ENCODE results near the gene UQCRQ. TPM values are rescaled to one million over a fixed set of nuclear protein-coding genes. Genes with fewer than 3 reads are reported as not detected.

The UQCRQ gene
- total RNA-seq, 1 donor from 2014 or later, result 558 TPM

GRCh38 chr5:132909702-132910101, 43.3 kb downstream of the UQCRQ start:
- DNase-seq (ENCODE audit: low spot score), result no peak

- DNase-seq (ENCODE audit: low spot score), result no peak
Observed at GRCh38 chr5:132915681-132916080, 49.2 kb downstream of the UQCRQ start.

DNA sequence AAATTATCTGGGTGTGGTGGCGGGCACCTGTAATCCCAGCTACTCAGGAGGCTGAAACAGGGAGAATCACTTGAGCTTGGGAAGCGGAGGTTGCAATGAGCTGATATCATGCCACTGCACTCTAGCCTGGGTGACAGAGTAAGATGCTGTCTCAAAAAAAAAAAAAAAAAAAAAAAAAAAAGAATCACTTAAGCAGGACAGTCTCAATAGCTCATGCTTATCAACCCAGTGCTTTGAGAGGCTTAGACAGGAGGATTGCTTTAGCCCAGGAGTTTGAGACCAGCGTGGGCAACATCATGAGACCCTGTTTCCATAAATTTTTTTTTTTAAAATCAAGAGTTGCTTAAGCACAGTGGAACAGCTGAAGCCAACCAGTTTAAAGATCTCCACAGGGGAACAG, 49.6 kb downstream of the UQCRQ start:
- DNase-seq (ENCODE audit: low spot score), result no peak

Other genes with a start within 250 kb of the UQCRQ start
- gene IL13, start 208.5 kb upstream of the UQCRQ start, total RNA-seq, result not detected
- not detected for gene IL4, start 192.7 kb upstream of the UQCRQ start, total RNA-seq
- gene KIF3A, start 129.1 kb upstream of the UQCRQ start, total RNA-seq, result 19.9 TPM
- gene CCNI2, start 119.2 kb upstream of the UQCRQ start, total RNA-seq, result 5.8 TPM
- gene SEPTIN8, start 89.4 kb upstream of the UQCRQ start, total RNA-seq, result 170 TPM
- gene SOWAHA, start 53.3 kb upstream of the UQCRQ start, total RNA-seq, result 6.8 TPM
- gene SHROOM1, start 36.0 kb upstream of the UQCRQ start, total RNA-seq, result 263 TPM
- 0.73 TPM for gene GDF9, start 173 bp upstream of the UQCRQ start, total RNA-seq
- gene LEAP2, start 7.0 kb downstream of the UQCRQ start, total RNA-seq, result 28.3 TPM
- 107 TPM for gene AFF4, start 97.0 kb downstream of the UQCRQ start, total RNA-seq
- gene ZCCHC10, start 159.9 kb downstream of the UQCRQ start, total RNA-seq, result 22.1 TPM
- gene HSPA4, start 185.4 kb downstream of the UQCRQ start, total RNA-seq, result 114 TPM